Gastrocnemius medialis (tissue), 4 donors: Measurements from ENCODE around the gene CARMIL1.

Source experiments
- CTCF ChIP-seq, 5 experiments: fragments of 450-650 bp in 3 of 5; fragments of 200-600 bp in 2 of 5; sonication (generic) in 2 of 5; IDR thresholded peaks in 4 of 5; conservative IDR thresholded peaks in 1 of 5; 1 replicate in 4 of 5; 2 replicates in 1 of 5; pipeline ENCODE4 v1.5.1; 2016 to 2019; ENCODE audit warnings: antibody characterized with exemption in 5 of 5, mild to moderate bottlenecking in 3 of 5, moderate library complexity in 3 of 5
- POLR2A ChIP-seq, 2 donors: fragments of 450-650 bp; IDR thresholded peaks; one replicate each; pipeline ENCODE4 v1.6.1; 2017; ENCODE audit warnings: antibody characterized with exemption in 2 of 2, mild to moderate bottlenecking in 2 of 2, moderate library complexity in 2 of 2

- no peak for TF ChIP-seq CTCF (IDR thresholded peaks at IDR 0.05 in 4 of 5, conservative IDR thresholded peaks at IDR 0.05 in 1 of 5)
- TF ChIP-seq POLR2A (IDR thresholded peaks at IDR 0.05): no peak
These were observed 33.0 kb downstream of the CARMIL1 start for GRCh38 chr6:25312034-25312620.
